SU-DHL-6 (cell line): Measurements from ENCODE around the gene PDE4C.

Experiments used
- CTCF ChIP-seq: fragments of 200-600 bp; sonication (generic); IDR thresholded peaks from one replicate; pipeline ENCODE4 v1.5.1; 2017; ENCODE audit warnings: antibody characterized with exemption, mild to moderate bottlenecking, low read length, moderate library complexity; ENCODE audit not compliant: insufficient read depth, poor library complexity, severe bottlenecking
- EZH2phosphoT487 ChIP-seq: fragments of 200-600 bp; sonication (generic), shearing (Covaris generic); conservative IDR thresholded peaks from 2 replicates; pipeline ENCODE4 v1.6.1; 2018; ENCODE audit warnings: mild to moderate bottlenecking, antibody characterized with exemption, low read length, moderate library complexity, mixed read lengths

DNA sequence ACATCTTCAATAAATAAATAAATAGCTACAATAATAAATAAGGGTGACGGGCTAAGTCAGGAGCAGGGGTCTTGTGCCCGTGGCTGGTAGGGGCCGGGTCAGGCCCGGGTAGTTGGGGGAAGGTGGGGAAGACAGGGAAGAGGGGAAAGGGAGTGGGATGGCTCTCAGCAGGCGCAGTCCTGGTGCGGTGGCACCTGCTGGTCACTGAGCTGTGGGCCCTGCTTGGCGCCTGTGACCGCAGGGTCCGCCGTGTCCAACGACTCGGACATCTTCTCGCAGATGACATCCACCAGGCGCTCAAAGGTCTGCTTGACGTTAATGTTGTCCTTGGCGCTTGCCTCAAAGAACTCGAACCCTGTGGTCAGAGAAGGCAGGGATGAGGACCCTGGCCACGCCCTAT, 28.9 kb downstream of the PDE4C start:
- TF ChIP-seq CTCF, result no peak
- no peak for TF ChIP-seq EZH2phosphoT487
